HG03175 (cell line): ENCODE measurements around the gene ADRA2B.

Experiments
- ATAC-seq: cut with Tn5 transposase; IDR thresholded peaks from one replicate; pipeline ENCODE4 v1.9.1; 2021; ENCODE audit warnings: mild to moderate bottlenecking, moderate library complexity; ENCODE audit not compliant: unreplicated experiment

Gene ADRA2B

GRCh38 chr2:96119389-96119751 is 3.0 kb upstream of the ADRA2B start:
- no peak for ATAC-seq

DNA sequence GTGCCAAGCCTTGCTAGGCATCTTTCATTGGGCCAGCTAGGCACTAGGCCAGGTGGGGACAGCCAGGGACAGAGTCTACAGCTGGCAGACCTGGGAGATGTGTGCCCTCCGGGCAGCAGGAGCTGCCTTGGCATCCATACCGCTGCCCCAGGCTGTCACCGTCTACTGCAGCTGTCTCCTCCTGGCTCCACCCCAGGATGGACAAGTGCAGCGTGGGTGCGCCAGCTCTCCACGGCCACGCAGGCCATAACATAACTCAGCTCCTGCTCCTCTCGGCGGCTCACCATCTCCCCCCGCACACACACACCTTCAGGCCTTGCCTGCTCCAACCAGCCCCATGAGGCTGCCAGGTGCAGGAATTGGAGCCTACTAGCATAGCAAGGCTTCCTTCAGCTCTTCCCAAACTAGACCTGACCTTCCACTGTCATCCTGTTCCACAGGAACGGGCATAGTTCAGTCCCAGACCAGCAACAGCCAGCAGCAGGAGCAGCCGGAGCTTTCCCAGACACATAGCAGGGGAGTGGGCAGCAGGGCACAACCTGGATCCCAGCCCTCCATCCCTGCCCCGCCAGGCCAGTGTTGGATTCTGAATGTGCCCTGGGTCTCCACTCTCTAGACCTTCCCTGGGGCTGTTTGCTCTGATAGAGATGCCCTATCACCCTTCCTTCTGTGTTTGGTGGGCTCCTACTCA is 2.5 kb upstream of the ADRA2B start:
- ATAC-seq = no peak

GRCh38 chr2:96117701-96118588 is 1.6 kb upstream of the ADRA2B start:
- no peak for ATAC-seq

DNA sequence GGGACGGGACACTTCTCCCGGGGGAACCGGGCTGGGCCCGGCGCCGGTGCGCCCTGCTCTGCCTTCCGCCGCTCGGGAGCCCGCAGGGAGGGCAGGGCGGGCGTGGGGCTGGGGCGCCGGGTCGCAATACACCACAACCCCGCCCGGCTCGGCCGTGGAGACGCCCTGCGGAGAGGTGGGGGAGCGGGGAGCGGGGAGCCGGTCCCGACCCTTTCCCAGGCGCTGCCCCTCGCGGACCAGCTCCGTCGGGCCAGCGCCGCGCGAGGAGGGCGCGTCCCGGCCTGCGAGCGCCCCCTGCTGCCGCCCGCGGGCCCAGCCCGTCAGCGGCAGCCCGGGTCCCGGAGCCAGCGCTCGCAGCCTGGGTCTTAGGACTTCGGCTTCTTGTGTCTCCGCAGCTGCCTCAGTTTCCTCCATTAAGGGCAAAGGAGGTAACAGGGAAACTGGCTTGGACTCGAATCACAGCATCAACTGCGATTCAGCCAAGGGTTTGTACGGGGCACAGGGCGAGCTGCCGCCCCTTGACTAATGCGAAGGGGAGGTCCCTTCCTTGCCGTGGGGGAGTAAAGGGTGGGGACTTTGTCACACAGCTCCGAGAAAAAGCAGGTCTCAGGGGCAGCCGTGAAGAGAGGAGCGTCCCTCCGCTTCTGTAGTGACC is 635 bp upstream of the ADRA2B start:
- ATAC-seq = peak; percentile 65

GRCh38 chr2:96115631-96116423 is 544 bp downstream of the ADRA2B start:
- no peak for ATAC-seq

- no peak for ATAC-seq
Measured at GRCh38 chr2:96114903-96115581, 1.3 kb downstream of the ADRA2B start.

DNA sequence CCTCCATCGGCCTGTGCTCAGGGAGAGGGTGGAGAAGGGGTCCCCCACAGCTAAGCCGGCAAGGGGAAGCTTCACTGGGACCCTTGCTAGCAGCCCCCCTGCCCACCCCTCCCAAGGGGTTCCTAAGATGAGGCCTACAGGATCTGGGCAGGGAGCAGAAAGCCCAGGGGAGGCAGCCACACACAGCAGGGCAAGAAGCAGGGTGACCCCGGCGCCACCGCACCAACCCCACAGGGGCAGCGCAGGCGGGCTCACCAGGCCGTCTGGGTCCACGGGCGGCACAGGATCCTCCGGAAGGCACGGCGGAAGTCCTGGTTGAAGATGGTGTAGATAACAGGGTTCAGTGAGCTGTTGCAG is 1.8 kb downstream of the ADRA2B start:
- ATAC-seq = no peak

GRCh38 chr2:96113951-96114350 is 2.4 kb downstream of the ADRA2B start:
- no peak for ATAC-seq

DNA sequence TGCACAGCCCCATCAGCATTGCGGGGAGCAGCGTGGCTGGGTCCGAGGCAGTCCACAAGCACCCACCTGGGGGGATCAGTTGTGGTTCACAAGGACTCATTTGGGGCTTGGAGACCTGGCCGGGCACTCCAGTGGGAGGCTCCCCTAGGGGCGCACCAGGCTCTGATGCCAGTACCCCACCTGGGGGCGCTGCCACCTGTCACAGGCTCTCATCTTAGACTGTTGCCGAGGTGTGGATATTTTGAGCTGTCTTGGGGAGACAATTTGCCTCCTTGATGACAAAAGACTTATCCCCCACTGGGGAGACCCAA is 3.0 kb downstream of the ADRA2B start:
- ATAC-seq = no peak

DNA sequence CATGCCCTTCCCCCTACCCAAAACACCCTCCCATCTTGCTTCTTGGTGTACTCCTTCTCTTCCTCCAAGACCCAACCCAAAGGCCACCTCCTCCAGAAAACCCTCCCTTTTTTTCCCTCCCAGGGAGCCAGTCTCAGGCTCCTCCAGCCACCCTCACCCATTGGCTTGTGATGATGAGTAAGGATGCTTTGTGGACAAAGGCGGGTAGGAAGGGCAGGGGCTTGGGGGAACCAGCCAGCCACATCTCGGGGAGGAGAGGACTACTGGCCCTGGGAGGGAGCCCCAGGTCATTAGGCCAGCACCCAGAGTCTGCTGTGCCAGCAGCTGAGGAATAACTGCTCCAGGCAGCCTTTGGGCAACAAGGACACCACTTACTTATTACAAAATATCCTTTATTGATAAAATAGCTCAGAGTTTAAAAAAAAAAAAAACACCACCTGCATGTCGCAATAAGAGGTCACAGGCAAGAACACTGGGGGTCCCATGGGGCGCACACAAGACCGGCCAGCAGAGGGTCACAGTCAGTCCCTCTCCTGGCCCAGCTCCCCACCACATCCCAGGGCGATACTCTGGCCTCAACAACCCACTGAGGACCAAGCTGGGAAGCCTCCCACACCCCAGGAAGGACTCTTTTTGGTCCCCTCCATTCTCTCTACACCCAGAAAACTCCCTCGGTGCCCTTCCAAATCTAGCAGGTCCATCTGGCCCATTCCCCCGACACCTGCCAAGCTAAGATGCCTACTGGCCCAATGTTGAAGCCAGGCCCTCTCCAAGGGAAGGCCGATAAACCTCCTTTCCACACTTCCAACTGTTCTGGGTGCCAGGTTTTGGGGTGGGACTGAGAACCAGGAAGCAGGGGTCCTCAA is 3.6 kb downstream of the ADRA2B start:
- no peak for ATAC-seq

GRCh38 chr2:96111823-96112500 is 4.4 kb downstream of the ADRA2B start:
- no peak for ATAC-seq

GRCh38 chr2:96111257-96111640 is 5.1 kb downstream of the ADRA2B start:
- no peak for ATAC-seq

DNA sequence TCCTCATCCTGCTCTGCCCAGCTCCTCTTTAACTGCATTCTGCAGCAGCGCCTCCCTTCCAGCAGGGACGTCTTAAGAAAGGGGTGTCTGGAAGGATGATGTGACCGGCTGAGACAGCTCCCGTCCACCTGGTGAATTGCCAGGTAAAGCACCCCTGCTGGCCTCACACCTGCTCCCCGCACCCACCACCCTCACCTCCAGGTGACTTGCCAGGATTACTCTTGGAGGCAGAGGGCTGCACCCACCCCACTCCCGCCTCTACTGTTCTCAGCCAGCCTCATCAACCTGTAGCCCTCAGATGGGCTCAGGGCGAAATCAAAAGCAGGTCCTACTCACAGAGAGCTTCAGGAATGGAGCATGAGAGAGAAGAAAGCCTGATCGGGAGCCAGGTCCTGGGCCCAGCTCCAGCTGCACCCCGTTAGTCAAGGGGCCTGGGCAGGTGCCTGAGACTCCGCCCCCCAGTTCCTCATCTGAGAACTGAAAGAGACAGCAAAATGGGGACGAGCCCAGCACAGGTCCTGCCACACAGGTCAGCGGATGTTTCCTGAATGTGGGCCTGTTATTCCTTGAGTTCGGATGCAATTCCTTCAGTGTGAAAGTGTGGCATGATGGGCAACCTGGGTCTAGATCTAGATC is 5.6 kb downstream of the ADRA2B start:
- no peak for ATAC-seq

DNA sequence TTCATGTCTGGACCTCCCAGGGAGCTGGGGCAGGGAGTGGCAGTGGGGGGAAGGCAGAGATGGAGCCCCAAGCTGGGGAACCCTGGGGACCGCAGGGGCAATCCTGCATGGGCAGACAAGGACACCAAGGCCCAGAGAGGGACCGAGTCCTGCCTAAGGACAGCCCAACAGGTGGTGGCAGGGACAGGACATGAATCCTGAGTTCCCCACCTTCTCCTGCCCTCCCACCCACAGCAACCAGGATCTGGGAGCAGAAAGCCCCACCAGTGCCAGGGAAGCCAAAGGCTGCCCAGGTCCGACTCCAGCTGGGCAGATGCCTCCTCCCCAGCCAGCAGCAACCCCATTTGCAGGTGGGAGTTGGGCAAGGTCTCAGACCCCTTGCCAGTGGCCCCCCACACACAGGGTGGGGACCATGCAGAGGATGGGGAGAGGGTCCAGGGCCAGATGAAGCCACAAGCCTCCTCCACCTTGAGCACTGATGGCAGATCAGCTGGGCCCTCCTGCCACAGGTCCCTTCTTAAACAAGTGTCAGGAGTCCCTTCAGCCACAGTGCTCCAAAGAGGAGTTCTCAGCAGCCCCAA is 6.3 kb downstream of the ADRA2B start:
- no peak for ATAC-seq

DNA sequence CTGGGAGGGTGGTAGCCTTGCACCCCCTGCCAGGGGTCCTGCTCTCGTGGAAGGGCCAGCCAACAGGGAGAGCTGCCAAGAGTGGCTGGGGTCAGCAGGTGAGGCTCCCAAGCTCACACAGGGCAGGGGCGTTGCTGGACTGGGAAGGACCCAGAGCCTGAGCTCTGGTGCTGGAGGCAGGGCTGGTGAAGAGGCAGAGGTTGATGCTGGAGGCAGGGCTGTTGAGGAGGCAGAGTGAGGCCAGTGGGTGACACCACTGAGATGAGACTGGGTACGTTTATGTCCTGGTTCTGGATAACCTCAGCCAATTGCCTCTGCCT is 7.0 kb downstream of the ADRA2B start:
- ATAC-seq = no peak

DNA sequence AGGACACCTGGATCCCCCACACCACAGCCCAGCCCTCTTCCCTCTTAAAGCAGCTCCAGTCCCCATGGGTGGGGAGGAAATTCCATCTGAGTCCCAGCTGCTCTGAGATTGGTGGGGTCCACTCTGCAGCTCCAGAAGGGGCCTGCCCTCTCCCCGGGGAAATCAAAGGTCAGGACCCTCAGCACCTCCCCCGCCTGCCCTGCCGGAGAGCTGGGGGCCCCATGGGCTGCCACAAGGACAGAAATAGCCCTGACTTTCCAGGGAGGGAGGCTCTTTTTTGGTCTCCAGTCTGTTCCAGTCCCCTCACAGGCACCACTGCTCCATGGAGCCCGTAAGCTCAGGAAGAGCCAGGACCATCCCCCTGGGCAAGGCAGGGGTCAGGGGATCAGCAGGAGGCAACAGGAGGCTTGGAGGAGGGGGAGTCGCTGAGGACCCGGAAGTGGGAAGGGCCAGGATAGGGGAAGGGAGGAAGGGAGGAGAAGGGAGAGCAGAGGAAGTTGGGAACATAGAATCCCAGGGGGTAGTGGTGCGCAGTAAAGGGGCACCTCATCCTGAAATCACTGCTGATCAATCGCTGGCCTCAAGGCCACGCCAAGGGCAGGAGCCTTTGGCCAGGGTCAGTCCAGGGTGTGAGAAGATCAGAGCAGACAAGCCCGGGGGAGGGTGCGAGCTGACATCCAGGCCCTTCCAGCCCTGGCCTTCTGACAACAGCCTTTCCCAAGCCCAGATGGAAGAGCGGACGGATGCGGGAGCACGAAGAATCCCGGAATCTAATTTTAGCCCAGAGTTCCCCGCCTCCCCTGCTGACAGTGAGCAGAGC is 7.6 kb downstream of the ADRA2B start:
- no peak for ATAC-seq

DNA sequence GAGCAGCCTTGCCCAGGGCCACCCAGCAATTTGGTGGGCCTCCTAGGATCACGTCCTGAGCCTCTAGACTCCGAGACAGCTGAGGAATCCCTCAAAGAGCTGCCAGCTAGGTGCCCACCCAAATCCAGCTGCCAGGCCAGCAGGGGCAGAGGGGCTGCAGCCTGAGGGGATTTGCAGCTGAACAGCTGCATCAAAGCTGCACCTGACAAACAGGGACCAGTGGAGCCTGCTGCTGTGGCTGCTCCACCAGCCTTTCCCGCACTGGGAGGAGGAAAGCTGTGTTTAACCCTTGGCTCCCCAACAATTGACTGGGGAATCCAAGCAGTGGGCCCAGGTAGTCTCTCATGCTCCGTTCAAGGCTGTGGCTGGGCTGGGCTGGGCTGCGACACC is 8.2 kb downstream of the ADRA2B start:
- ATAC-seq = no peak

GRCh38 chr2:96107708-96108065 is 8.7 kb downstream of the ADRA2B start:
- no peak for ATAC-seq
